ENCODE data around the gene FRMD3. TPM values are rescaled to one million over a fixed set of nuclear protein-coding genes. Genes with fewer than 3 reads are reported as not detected.
A peak's percentile ranks its signal among the peaks of the same experiment; 100 is the strongest.

FRMD3 gene
- total RNA-seq, 1 experiment from 2014 or later: 3.9 TPM

GRCh38 chr9:83435301-83435700 lies 102.9 kb downstream of the FRMD3 start:
- Histone ChIP-seq H3K9me3 (ENCODE audit: low read length) (no peaks in the 10 kb centered on the region), H3K79me2 (ENCODE audit: low read length) (no peaks in the 10 kb centered on the region), H3K4me1 (ENCODE audit: insufficient read depth, low read length) (peaks cover 47% of the 10 kb centered on the region), H3K4me2 (ENCODE audit: low read length) (no peak overlapping the region), H3K36me3 (ENCODE audit: low read depth, low read length) (no peaks in the 10 kb centered on the region), H4K20me1 (ENCODE audit: low read length) (no peaks in the 10 kb centered on the region), H3K27me3 (ENCODE audit: low read length) (no peaks in the 10 kb centered on the region), H2AFZ (ENCODE audit: low read length) (no peak overlapping the region), H3K27ac (ENCODE audit: low read length) (no peak overlapping the region), H3F3A (ENCODE audit: low read length, unreplicated experiment) (no peaks in the 10 kb centered on the region), H3K9me2 (replicated peaks; ENCODE audit: low read length) (no peaks in the 10 kb centered on the region), H3K4me3 (ENCODE audit: low read length) (no peak overlapping the region), H3K9ac (ENCODE audit: low read length) (no peak overlapping the region)
- POLR2A ChIA-PET (ENCODE audit: unreplicated experiment): interaction anchor here (0.5 kb wide), 1 partner anchor 96 kb away, joined by 3 read pairs; no protein-coding TSS in a partner anchor
- DNase-seq (no peak), ATAC-seq (no peak)
- TF ChIP-seq EZH2phosphoT487 (IDR thresholded peaks at IDR 0.05; ENCODE audit: borderline replicate concordance, low read length) (no peak), EZH2 (IDR thresholded peaks at IDR 0.05; ENCODE audit: low read length, unreplicated experiment) (no peak), CTCF (conservative IDR thresholded peaks at IDR 0.05; ENCODE audit: low read depth, low read length) (no peak)
- no TSS peak for BruUV-seq (replicated peaks)
- intact Hi-C loops (cut with micrococcal nuclease): loop anchor here (2.0 kb wide), 1 partner anchor 100 kb away; no protein-coding TSS in a partner anchor
- CTCF ChIA-PET: no interaction called here

- Histone ChIP-seq H3K9me2 (replicated peaks; ENCODE audit: low read length) (no peaks in the 10 kb centered on the region), H3F3A (ENCODE audit: low read length, unreplicated experiment) (no peaks in the 10 kb centered on the region), H3K36me3 (ENCODE audit: low read depth, low read length) (no peaks in the 10 kb centered on the region), H3K27me3 (ENCODE audit: low read length) (no peaks in the 10 kb centered on the region), H2AFZ (ENCODE audit: low read length) (no peak overlapping the region), H3K27ac (ENCODE audit: low read length) (peak overlapping the region; percentile 69), H3K4me3 (ENCODE audit: low read length) (no peak overlapping the region), H3K4me1 (ENCODE audit: insufficient read depth, low read length) (peaks cover 40% of the 10 kb centered on the region), H3K9me3 (ENCODE audit: low read length) (no peaks in the 10 kb centered on the region), H3K4me2 (ENCODE audit: low read length) (no peak overlapping the region), H3K9ac (ENCODE audit: low read length) (no peak overlapping the region; the same call in 1 of the 2 replicates), H4K20me1 (ENCODE audit: low read length) (no peaks in the 10 kb centered on the region), H3K79me2 (ENCODE audit: low read length) (no peaks in the 10 kb centered on the region)
- ATAC-seq (peak; percentile 34), DNase-seq (peak; percentile 54)
- no TSS peak for BruUV-seq (replicated peaks)
- ChIA-PET CTCF (interaction anchor here (0.7 kb wide), 1 partner anchor 100 kb away, joined by 13 read pairs; no protein-coding TSS in a partner anchor), POLR2A (ENCODE audit: unreplicated experiment) (no interaction called here)
- intact Hi-C loops (cut with micrococcal nuclease): loop anchor here (2.0 kb wide), 1 partner anchor 99 kb away; no protein-coding TSS in a partner anchor
- TF ChIP-seq CTCF (conservative IDR thresholded peaks at IDR 0.05; ENCODE audit: low read depth, low read length): no peak
- no peak for TF ChIP-seq EZH2phosphoT487 (IDR thresholded peaks at IDR 0.05; ENCODE audit: borderline replicate concordance, low read length)
- TF ChIP-seq EZH2 (IDR thresholded peaks at IDR 0.05; ENCODE audit: low read length, unreplicated experiment): no peak
Observed at GRCh38 chr9:83434254-83434653, 103.9 kb downstream of the FRMD3 start.

GRCh38 chr9:83433846-83434245 lies 104.4 kb downstream of the FRMD3 start:
- POLR2A ChIA-PET (ENCODE audit: unreplicated experiment): no interaction called here
- ATAC-seq: no peak
- BruUV-seq (replicated peaks): no TSS peak

More at GRCh38 chr9:83433846-83434245, 104.4 kb downstream of the FRMD3 start:
- Histone ChIP-seq H2AFZ (ENCODE audit: low read length) (no peak overlapping the region), H3K36me3 (ENCODE audit: low read depth, low read length) (no peaks in the 10 kb centered on the region), H3K27me3 (ENCODE audit: low read length) (no peaks in the 10 kb centered on the region), H3K4me2 (ENCODE audit: low read length) (no peak overlapping the region), H3F3A (ENCODE audit: low read length, unreplicated experiment) (no peaks in the 10 kb centered on the region), H3K27ac (ENCODE audit: low read length) (peak overlapping the region; percentile 69), H3K9ac (ENCODE audit: low read length) (no peak overlapping the region; the same call in 1 of the 2 replicates), H3K79me2 (ENCODE audit: low read length) (no peaks in the 10 kb centered on the region), H3K4me3 (ENCODE audit: low read length) (no peak overlapping the region), H3K4me1 (ENCODE audit: insufficient read depth, low read length) (peaks cover 38% of the 10 kb centered on the region), H4K20me1 (ENCODE audit: low read length) (no peaks in the 10 kb centered on the region), H3K9me2 (replicated peaks; ENCODE audit: low read length) (no peaks in the 10 kb centered on the region), H3K9me3 (ENCODE audit: low read length) (no peaks in the 10 kb centered on the region)
- TF ChIP-seq EZH2phosphoT487 (IDR thresholded peaks at IDR 0.05; ENCODE audit: borderline replicate concordance, low read length) (no peak), EZH2 (IDR thresholded peaks at IDR 0.05; ENCODE audit: low read length, unreplicated experiment) (no peak), CTCF (conservative IDR thresholded peaks at IDR 0.05; ENCODE audit: low read depth, low read length) (no peak)
- intact Hi-C loops (cut with micrococcal nuclease): loop anchor here (2.0 kb wide), 2 partner anchors 99 to 105 kb away; partner anchors contain the start of gene FRMD3
- CTCF ChIA-PET: no interaction called here
- DNase-seq: no peak
